T-helper 22 cell (primary cell): Measurements from ENCODE around the gene DNAJB2.
"Not testable (repeated sequence)": the region's sequence is repeated elsewhere in the genome, so short reads cannot be mapped to it uniquely, and the experiment has no call there.

ENCODE experiments used
- DNase-seq: peaks from one replicate; pipeline ENCODE4 v3.0.0-alpha.2; 2020; ENCODE audit warnings: low read depth

DNAJB2 gene

GRCh38 chr2:219258942-219259341, 20.2 kb upstream of the DNAJB2 start:
- DNase-seq = not testable (repeated sequence)

- DNase-seq = no peak
These were observed 17.9 kb upstream of the DNAJB2 start for GRCh38 chr2:219261024-219261855.

GRCh38 chr2:219266232-219266631, 12.9 kb upstream of the DNAJB2 start:
- DNase-seq = no peak

GRCh38 chr2:219266886-219267285, 12.3 kb upstream of the DNAJB2 start:
- DNase-seq = no peak

GRCh38 chr2:219268294-219268693, 10.9 kb upstream of the DNAJB2 start:
- no peak for DNase-seq

- DNase-seq = no peak
These were observed 9.7 kb upstream of the DNAJB2 start for GRCh38 chr2:219269362-219270054.

- no peak for DNase-seq
These were observed 9.2 kb upstream of the DNAJB2 start for GRCh38 chr2:219270055-219270372.

- DNase-seq = no peak
These were observed 8.1 kb upstream of the DNAJB2 start for GRCh38 chr2:219271021-219271420.

GRCh38 chr2:219272356-219272755, 6.8 kb upstream of the DNAJB2 start:
- no peak for DNase-seq

GRCh38 chr2:219272995-219273394, 6.2 kb upstream of the DNAJB2 start:
- no peak for DNase-seq

GRCh38 chr2:219273937-219274336, 5.2 kb upstream of the DNAJB2 start:
- no peak for DNase-seq

GRCh38 chr2:219274361-219274921, 4.7 kb upstream of the DNAJB2 start:
- DNase-seq = no peak

- DNase-seq = peak; percentile 48
These were observed 1.2 kb upstream of the DNAJB2 start for GRCh38 chr2:219277703-219278654.

GRCh38 chr2:219278655-219279150, 463 bp upstream of the DNAJB2 start:
- no peak for DNase-seq

GRCh38 chr2:219279916-219280516, 850 bp downstream of the DNAJB2 start:
- DNase-seq = no peak

- DNase-seq = no peak
These were observed 1.5 kb downstream of the DNAJB2 start for GRCh38 chr2:219280651-219281050.

GRCh38 chr2:219281588-219281987, 2.4 kb downstream of the DNAJB2 start:
- DNase-seq = no peak

- DNase-seq = no peak
These were observed 3.2 kb downstream of the DNAJB2 start for GRCh38 chr2:219282375-219282774.

- no peak for DNase-seq
These were observed 3.9 kb downstream of the DNAJB2 start for GRCh38 chr2:219282943-219283581.

- no peak for DNase-seq
These were observed 5.6 kb downstream of the DNAJB2 start for GRCh38 chr2:219284501-219285372.
